ENCODE results near the gene LSM7.

- no peak for TF ChIP-seq CTCF (IDR thresholded peaks at IDR 0.05; ENCODE audit: low read length)
- no peak for TF ChIP-seq EZH2 (IDR thresholded peaks at IDR 0.05; ENCODE audit: borderline replicate concordance, low read length)
Measured at GRCh38 chr19:2351591-2351990, 23.2 kb upstream of the LSM7 start.

Data from OCI-LY1 (cell line).